ENCODE data around the gene ETDB. TPM values are rescaled to one million over a fixed set of nuclear protein-coding genes. Genes with fewer than 3 reads are reported as not detected.

The ETDB gene
- polyA plus RNA-seq, 1 donor from 2014 or later, result not detected

- Histone ChIP-seq H2AFZ (ENCODE audit: low read depth, low read length) (no peak overlapping the region), H3K27ac (ENCODE audit: low read length) (no peak overlapping the region), H3K4me3 (ENCODE audit: low read length) (no peak overlapping the region), H3K27me3 (ENCODE audit: insufficient read depth, low read depth, low read length) (no peaks in the 10 kb centered on the region), H3K9me3 (ENCODE audit: low read length) (no peaks in the 10 kb centered on the region), H4K20me1 (ENCODE audit: insufficient read depth) (no peaks in the 10 kb centered on the region), H3K9me2 (ENCODE audit: insufficient read depth, low read length) (no peaks in the 10 kb centered on the region), H3K36me3 (ENCODE audit: insufficient read depth, low read length) (no peaks in the 10 kb centered on the region), H3F3A (ENCODE audit: insufficient read depth, low read length, poor library complexity, severe bottlenecking) (no peaks in the 10 kb centered on the region), H3K79me2 (replicated peaks; ENCODE audit: insufficient read depth, low read length) (no peaks in the 10 kb centered on the region), H3K4me2 (ENCODE audit: low read length) (no peak overlapping the region), H3K9ac (ENCODE audit: low read length) (no peak overlapping the region)
- TF ChIP-seq EZH2 (IDR thresholded peaks at IDR 0.05; ENCODE audit: borderline replicate concordance, insufficient read depth, low read length, poor library complexity, severe bottlenecking) (no peak), SMC3 (conservative IDR thresholded peaks at IDR 0.05; ENCODE audit: poor library complexity) (no peak), CTCF (IDR thresholded peaks at IDR 0.05; ENCODE audit: poor library complexity, severe bottlenecking) (no peak), EP300 (conservative IDR thresholded peaks at IDR 0.05; ENCODE audit: poor library complexity, severe bottlenecking) (no peak), REST (IDR thresholded peaks at IDR 0.05; ENCODE audit: borderline replicate concordance) (no peak), RAD21 (conservative IDR thresholded peaks at IDR 0.05) (no peak), POLR2AphosphoS5 (IDR thresholded peaks at IDR 0.05) (no peak), MXI1 (conservative IDR thresholded peaks at IDR 0.05; ENCODE audit: poor library complexity, severe bottlenecking) (no peak), TAF1 (IDR thresholded peaks at IDR 0.05; ENCODE audit: low read depth) (no peak)
Measured at GRCh38 chrX:135094726-135095125, 25.6 kb downstream of the ETDB start.

GRCh38 chrX:135089126-135089525, 31.2 kb downstream of the ETDB start:
- no peaks in the 10 kb centered on the region for H3K9me2 ChIP-seq (ENCODE audit: insufficient read depth, low read length)
- no peaks in the 10 kb centered on the region for H3K27me3 ChIP-seq (ENCODE audit: insufficient read depth, low read depth, low read length)
- H4K20me1 ChIP-seq (ENCODE audit: insufficient read depth), result no peaks in the 10 kb centered on the region
- no peaks in the 10 kb centered on the region for H3K9me3 ChIP-seq (ENCODE audit: low read length)
- no peak overlapping the region for H3K27ac ChIP-seq (ENCODE audit: low read length)
- no peak overlapping the region for H3K4me2 ChIP-seq (ENCODE audit: low read length)
- H3K4me3 ChIP-seq (ENCODE audit: low read length), result no peak overlapping the region
- no peaks in the 10 kb centered on the region for H3K36me3 ChIP-seq (ENCODE audit: insufficient read depth, low read length)
- no peak overlapping the region for H2AFZ ChIP-seq (ENCODE audit: low read depth, low read length)
- H3K9ac ChIP-seq (ENCODE audit: low read length), result no peak overlapping the region
- H3K79me2 ChIP-seq (replicated peaks; ENCODE audit: insufficient read depth, low read length), result no peaks in the 10 kb centered on the region
- H3F3A ChIP-seq (ENCODE audit: insufficient read depth, low read length, poor library complexity, severe bottlenecking), result no peaks in the 10 kb centered on the region
- no peak for TF ChIP-seq REST (IDR thresholded peaks at IDR 0.05; ENCODE audit: borderline replicate concordance)
- TF ChIP-seq EZH2 (IDR thresholded peaks at IDR 0.05; ENCODE audit: borderline replicate concordance, insufficient read depth, low read length, poor library complexity, severe bottlenecking), result no peak
- no peak for TF ChIP-seq TAF1 (IDR thresholded peaks at IDR 0.05; ENCODE audit: low read depth)
- TF ChIP-seq EP300 (conservative IDR thresholded peaks at IDR 0.05; ENCODE audit: poor library complexity, severe bottlenecking), result no peak
- no peak for TF ChIP-seq CTCF (IDR thresholded peaks at IDR 0.05; ENCODE audit: poor library complexity, severe bottlenecking)
- no peak for TF ChIP-seq POLR2AphosphoS5 (IDR thresholded peaks at IDR 0.05)
- TF ChIP-seq MXI1 (conservative IDR thresholded peaks at IDR 0.05; ENCODE audit: poor library complexity, severe bottlenecking), result no peak
- no peak for TF ChIP-seq SMC3 (conservative IDR thresholded peaks at IDR 0.05; ENCODE audit: poor library complexity)
- TF ChIP-seq RAD21 (conservative IDR thresholded peaks at IDR 0.05), result no peak

All from neural cell (in vitro differentiated cells).